ENCODE results near the gene FREM1. TPM values are rescaled to one million over a fixed set of nuclear protein-coding genes. Genes with fewer than 3 reads are reported as not detected.

FREM1 gene
- total RNA-seq, 1 donor from 2014 or later: 57.5 TPM

- H3K27ac Mint-ChIP-seq (ENCODE audit: unreplicated experiment): no peak overlapping the region
- peaks cover 4% of the 10 kb centered on the region for H3K27me3 Mint-ChIP-seq (ENCODE audit: low read depth)
- peaks cover 5% of the 10 kb centered on the region for H3K36me3 Mint-ChIP-seq (ENCODE audit: low read depth)
- H3K4me3 Mint-ChIP-seq: no peak overlapping the region
- no peak for DNase-seq (ENCODE audit: low read depth, low spot score)
- H3K9me3 Mint-ChIP-seq: peaks cover 5% of the 10 kb centered on the region
- no peaks in the 10 kb centered on the region for H3K4me1 Mint-ChIP-seq
- no peak for TF ChIP-seq CTCF (conservative IDR thresholded peaks at IDR 0.05)
Measured at GRCh38 chr9:14715102-14715501, 195.1 kb downstream of the FREM1 start.

GRCh38 chr9:14713187-14713767 lies 197.0 kb downstream of the FREM1 start:
- Mint-ChIP-seq H3K36me3 (ENCODE audit: low read depth) (peaks cover 15% of the 10 kb centered on the region), H3K27ac (ENCODE audit: unreplicated experiment) (no peak overlapping the region), H3K4me3 (no peak overlapping the region), H3K4me1 (no peaks in the 10 kb centered on the region), H3K9me3 (peaks cover 11% of the 10 kb centered on the region), H3K27me3 (ENCODE audit: low read depth) (no peaks in the 10 kb centered on the region)
- no peak for DNase-seq (ENCODE audit: low read depth, low spot score)
- TF ChIP-seq CTCF (conservative IDR thresholded peaks at IDR 0.05): no peak

GRCh38 chr9:14710804-14711203 lies 199.4 kb downstream of the FREM1 start:
- H3K36me3 Mint-ChIP-seq (ENCODE audit: low read depth): peaks cover 26% of the 10 kb centered on the region
- H3K27ac Mint-ChIP-seq (ENCODE audit: unreplicated experiment): no peak overlapping the region
- no peaks in the 10 kb centered on the region for H3K4me1 Mint-ChIP-seq
- no peak for DNase-seq (ENCODE audit: low read depth, low spot score)
- H3K9me3 Mint-ChIP-seq: peaks cover 13% of the 10 kb centered on the region
- TF ChIP-seq CTCF (conservative IDR thresholded peaks at IDR 0.05): no peak
- H3K4me3 Mint-ChIP-seq: no peak overlapping the region
- H3K27me3 Mint-ChIP-seq (ENCODE audit: low read depth): no peaks in the 10 kb centered on the region

GRCh38 chr9:14706530-14707140 lies 203.6 kb downstream of the FREM1 start:
- no peaks in the 10 kb centered on the region for H3K27me3 Mint-ChIP-seq (ENCODE audit: low read depth)
- H3K9me3 Mint-ChIP-seq: peaks cover 16% of the 10 kb centered on the region
- peaks cover 35% of the 10 kb centered on the region for H3K36me3 Mint-ChIP-seq (ENCODE audit: low read depth)
- DNase-seq (ENCODE audit: low read depth, low spot score): no peak
- TF ChIP-seq CTCF (conservative IDR thresholded peaks at IDR 0.05): no peak
- H3K4me1 Mint-ChIP-seq: no peaks in the 10 kb centered on the region
- H3K27ac Mint-ChIP-seq (ENCODE audit: unreplicated experiment): no peak overlapping the region
- no peak overlapping the region for H3K4me3 Mint-ChIP-seq

GRCh38 chr9:14705079-14705478 lies 205.1 kb downstream of the FREM1 start:
- no peak overlapping the region for H3K27ac Mint-ChIP-seq (ENCODE audit: unreplicated experiment)
- peaks cover 30% of the 10 kb centered on the region for H3K36me3 Mint-ChIP-seq (ENCODE audit: low read depth)
- no peaks in the 10 kb centered on the region for H3K4me1 Mint-ChIP-seq
- H3K27me3 Mint-ChIP-seq (ENCODE audit: low read depth): no peaks in the 10 kb centered on the region
- DNase-seq (ENCODE audit: low read depth, low spot score): no peak
- no peak overlapping the region for H3K4me3 Mint-ChIP-seq
- TF ChIP-seq CTCF (conservative IDR thresholded peaks at IDR 0.05): no peak
- peaks cover 11% of the 10 kb centered on the region for H3K9me3 Mint-ChIP-seq

Data from neural crest cell (in vitro differentiated cells).